ENCODE measurements around the gene VAV3. TPM values are rescaled to one million over a fixed set of nuclear protein-coding genes. Genes with fewer than 3 reads are reported as not detected.

The VAV3 gene
- total and polyA plus RNA-seq, 11 donors, result 0.57 to 8.3 (median 1.9) TPM

DNA sequence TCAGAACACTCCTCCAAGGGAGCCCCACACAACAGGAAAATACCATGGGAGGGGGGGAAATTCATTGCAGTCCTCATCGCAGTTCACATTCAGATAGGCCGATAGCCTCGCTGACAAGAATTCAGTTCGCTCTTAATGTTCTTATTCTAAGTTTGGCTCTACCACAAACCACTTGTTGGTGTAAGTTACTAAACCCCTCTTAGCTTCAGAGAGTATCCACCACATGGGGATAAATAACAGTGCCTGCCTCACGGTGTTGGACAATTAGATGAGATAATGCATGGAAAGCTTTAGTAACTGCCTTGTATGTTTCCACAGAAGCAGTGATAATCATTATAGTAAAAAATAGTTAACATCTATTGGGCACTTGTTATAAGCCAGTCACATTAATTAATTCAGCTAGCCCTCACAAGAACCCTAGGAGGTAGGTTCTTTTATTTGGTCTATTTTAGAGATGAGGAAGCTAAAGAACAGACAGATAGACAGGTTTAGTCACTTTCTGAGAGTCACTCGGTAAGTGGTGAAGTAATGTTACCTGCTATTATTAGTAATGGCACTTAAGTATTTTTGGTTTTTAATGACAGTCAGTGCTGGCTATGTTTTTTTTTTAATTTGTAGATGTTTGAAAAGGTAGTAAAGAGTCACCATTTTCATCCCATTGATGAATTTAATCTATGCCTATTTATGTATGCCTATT is 10.1 kb downstream of the VAV3 start:
- no peaks in the 10 kb centered on the region for H3K9me3 ChIP-seq
- H3K4me1 ChIP-seq, result peaks cover 0 to 50% (median 12%) of the 10 kb centered on the region in 12 donors
- no peak overlapping the region for H3K4me3 ChIP-seq
- TF ChIP-seq POLR2A (IDR thresholded peaks at IDR 0.05), result no peak
- TF ChIP-seq, protein P1, sequence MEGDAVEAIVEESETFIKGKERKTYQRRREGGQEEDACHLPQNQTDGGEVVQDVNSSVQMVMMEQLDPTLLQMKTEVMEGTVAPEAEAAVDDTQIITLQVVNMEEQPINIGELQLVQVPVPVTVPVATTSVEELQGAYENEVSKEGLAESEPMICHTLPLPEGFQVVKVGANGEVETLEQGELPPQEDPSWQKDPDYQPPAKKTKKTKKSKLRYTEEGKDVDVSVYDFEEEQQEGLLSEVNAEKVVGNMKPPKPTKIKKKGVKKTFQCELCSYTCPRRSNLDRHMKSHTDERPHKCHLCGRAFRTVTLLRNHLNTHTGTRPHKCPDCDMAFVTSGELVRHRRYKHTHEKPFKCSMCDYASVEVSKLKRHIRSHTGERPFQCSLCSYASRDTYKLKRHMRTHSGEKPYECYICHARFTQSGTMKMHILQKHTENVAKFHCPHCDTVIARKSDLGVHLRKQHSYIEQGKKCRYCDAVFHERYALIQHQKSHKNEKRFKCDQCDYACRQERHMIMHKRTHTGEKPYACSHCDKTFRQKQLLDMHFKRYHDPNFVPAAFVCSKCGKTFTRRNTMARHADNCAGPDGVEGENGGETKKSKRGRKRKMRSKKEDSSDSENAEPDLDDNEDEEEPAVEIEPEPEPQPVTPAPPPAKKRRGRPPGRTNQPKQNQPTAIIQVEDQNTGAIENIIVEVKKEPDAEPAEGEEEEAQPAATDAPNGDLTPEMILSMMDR (IDR thresholded peaks at IDR 0.05), result no peak
- no peaks in the 10 kb centered on the region for H3K36me3 ChIP-seq
- no peaks in the 10 kb centered on the region for H3K27me3 ChIP-seq
- WGBS, 4 donors, result 80 to 87% (median 86%) methylated on average over 6 of the region's 6 CpGs
- intact Hi-C loops (cut with DNase I), result loop anchor here in 1 of 10 donors (10.0 kb wide), 1 partner anchor 120 kb away; no protein-coding TSS in a partner anchor
- no peak for ATAC-seq
- H3K27ac ChIP-seq, result peak overlapping the region in 1 of 12 donors; percentile 71
- DNase-seq, result no peak

DNA sequence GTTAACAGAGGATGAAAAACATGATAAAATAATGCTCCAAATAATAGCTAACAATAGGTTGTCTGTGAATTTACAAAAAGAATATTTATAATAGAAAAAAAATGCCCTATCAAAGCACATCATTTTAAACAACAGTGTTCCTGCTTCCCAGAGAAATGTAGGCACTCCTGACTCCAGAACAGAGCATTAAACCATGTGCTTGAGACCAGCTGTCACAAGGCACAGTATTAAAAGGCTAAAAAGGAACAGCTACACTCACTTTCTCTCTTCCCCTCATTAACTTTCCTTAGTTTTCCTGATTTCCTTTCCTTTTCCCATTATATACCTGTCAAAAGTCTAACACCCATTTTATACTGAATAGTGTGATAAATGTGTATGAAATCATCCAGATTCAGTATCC is 10.9 kb downstream of the VAV3 start:
- peak overlapping the region in 4 of 12 donors; percentile 13 to 71 (median 42) for H3K27ac ChIP-seq
- H3K9me3 ChIP-seq, result no peaks in the 10 kb centered on the region
- intact Hi-C loops (cut with DNase I), result loop anchor here in 1 of 10 donors (10.0 kb wide), 1 partner anchor 119 kb away; no protein-coding TSS in a partner anchor
- H3K36me3 ChIP-seq, result no peaks in the 10 kb centered on the region
- ATAC-seq (no peak), DNase-seq (no peak)
- no peaks in the 10 kb centered on the region for H3K27me3 ChIP-seq
- no peak overlapping the region for H3K4me3 ChIP-seq
- TF ChIP-seq, protein P1 (IDR thresholded peaks at IDR 0.05), result no peak
- TF ChIP-seq POLR2A (IDR thresholded peaks at IDR 0.05), result no peak
- H3K4me1 ChIP-seq, result peaks cover 0 to 58% (median 12%) of the 10 kb centered on the region in 12 donors

DNA sequence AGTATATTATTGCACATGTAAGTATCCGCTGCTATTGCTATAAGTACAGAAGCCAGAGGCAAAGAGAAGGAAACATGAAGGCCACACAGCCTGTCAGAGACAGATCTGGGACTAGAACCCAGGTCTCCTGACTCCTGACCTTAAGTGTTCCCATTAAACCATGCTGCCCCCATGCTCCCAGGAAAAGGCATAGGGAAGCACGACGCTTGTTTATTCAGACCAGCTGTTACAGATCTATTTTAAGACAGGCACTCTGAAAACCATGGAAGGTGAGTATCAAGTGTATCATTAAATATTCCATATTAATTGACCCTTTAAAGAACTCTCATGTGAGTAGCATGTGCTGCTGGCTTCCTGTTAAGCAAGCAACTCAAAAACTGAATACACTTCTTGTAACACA is 11.4 kb downstream of the VAV3 start:
- Histone ChIP-seq H3K36me3 (no peaks in the 10 kb centered on the region), H3K27ac (peak overlapping the region in 10 of 12 donors; percentile 3 to 71 (median 42)), H3K27me3 (no peaks in the 10 kb centered on the region), H3K4me1 (peaks cover 0 to 59% (median 12%) of the 10 kb centered on the region in 12 donors), H3K4me3 (no peak overlapping the region), H3K9me3 (no peaks in the 10 kb centered on the region)
- DNase-seq (no peak), ATAC-seq (peak in 1 of 4 donors; percentile 22)
- WGBS, 4 donors, result 43 to 60% (median 49%) methylated on average over 3 of the region's 3 CpGs
- intact Hi-C loops (cut with DNase I), result loop anchor here in 1 of 10 donors (10.0 kb wide), 1 partner anchor 119 kb away; no protein-coding TSS in a partner anchor
- TF ChIP-seq, protein P1 (IDR thresholded peaks at IDR 0.05), result no peak
- no peak for TF ChIP-seq POLR2A (IDR thresholded peaks at IDR 0.05)

DNA sequence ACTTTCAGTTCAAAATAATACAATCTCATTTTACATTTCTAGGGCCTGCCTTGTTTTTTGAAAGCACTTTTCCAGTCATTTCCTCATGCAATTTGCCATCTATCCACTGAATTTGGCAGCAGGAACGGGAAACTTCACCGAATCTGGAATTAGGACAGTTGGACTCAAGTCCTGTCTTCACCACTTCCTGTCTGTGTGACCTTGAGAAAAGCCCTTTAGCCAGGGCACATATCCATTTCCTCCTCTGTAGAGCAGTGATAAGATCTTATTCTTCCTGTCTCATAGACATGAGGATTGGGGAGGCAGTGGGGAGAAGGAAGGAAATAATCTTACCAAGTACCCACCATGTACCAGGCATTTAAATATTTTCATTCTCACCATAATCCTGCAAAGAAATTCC is 12.0 kb downstream of the VAV3 start:
- no peaks in the 10 kb centered on the region for H3K36me3 ChIP-seq
- no peaks in the 10 kb centered on the region for H3K9me3 ChIP-seq
- ATAC-seq, result peak; percentile 55 to 82 (median 70)
- 33 to 53% (median 42%) methylated on average over 2 of the region's 2 CpGs for WGBS, 4 donors
- no peak overlapping the region for H3K4me3 ChIP-seq
- intact Hi-C loops (cut with DNase I), result loop anchor here in 1 of 10 donors (10.0 kb wide), 1 partner anchor 118 kb away; no protein-coding TSS in a partner anchor
- H3K27ac ChIP-seq, result peak overlapping the region in 10 of 12 donors; percentile 3 to 71 (median 42)
- peak in 1 of 5 donors; percentile 29 for DNase-seq
- H3K4me1 ChIP-seq, result peaks cover 0 to 62% (median 12%) of the 10 kb centered on the region in 12 donors
- TF ChIP-seq POLR2A (IDR thresholded peaks at IDR 0.05), result no peak
- TF ChIP-seq, protein P1 (IDR thresholded peaks at IDR 0.05), result no peak
- no peaks in the 10 kb centered on the region for H3K27me3 ChIP-seq

All from heart left ventricle (tissue), 16 donors.